ENCODE measurements around the gene HAP1.

The HAP1 gene

DNA sequence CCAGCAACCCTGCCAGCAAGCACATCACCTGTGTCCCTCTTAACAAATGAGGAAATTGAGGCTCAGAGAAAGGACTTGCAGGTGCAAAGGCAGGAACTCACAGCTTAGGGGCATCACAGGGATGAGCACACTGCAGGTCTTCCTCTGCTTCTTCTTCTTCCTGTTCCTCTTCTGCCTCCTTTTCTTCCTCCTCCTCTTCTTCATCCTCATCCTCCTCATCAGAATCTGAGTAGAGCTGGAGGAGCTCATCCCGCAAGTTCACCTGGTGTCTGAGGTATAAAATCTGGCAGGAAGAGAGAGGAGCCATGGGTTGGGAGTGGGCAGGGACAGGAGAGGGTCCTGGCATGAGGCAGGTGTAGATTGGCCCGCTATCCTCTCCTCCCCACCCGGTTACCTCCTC is 2.6 kb downstream of the HAP1 start:
- in situ Hi-C loops (cut with HindIII; ENCODE audit: low pct_unique_long_range_greater_than_20kb, low sequenced_read_pairs) = no loop called here
- no peak for TF ChIP-seq JUND (IDR thresholded peaks at IDR 0.05; ENCODE audit: low read depth)
- no peak for DNase-seq (ENCODE audit: low read depth in 1 of 2, low spot score in 1 of 2)

DNA sequence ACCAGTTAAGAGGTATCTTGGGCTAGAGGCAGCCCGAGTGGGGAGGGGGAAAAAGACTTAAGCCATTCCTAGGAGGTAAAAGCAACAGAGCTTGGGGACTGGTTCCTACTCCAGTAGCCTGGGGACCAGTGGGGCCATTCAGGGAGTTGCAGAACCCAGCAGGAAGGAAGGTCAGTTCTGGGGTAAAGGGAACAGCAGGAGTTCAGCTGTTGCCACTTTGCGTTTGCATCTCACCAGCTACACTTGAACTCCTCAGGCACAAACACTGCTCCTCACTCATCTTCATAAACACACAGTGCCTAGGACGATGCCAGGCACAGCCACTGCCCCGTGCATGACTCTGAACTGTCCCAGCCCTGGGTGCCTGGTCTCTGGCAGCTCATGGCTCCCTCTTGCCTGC is 4.0 kb downstream of the HAP1 start:
- no peak for TF ChIP-seq JUND (IDR thresholded peaks at IDR 0.05; ENCODE audit: low read depth)
- in situ Hi-C loops (cut with HindIII; ENCODE audit: low pct_unique_long_range_greater_than_20kb, low sequenced_read_pairs) = no loop called here
- DNase-seq (ENCODE audit: low read depth in 1 of 2, low spot score in 1 of 2) = no peak

DNA sequence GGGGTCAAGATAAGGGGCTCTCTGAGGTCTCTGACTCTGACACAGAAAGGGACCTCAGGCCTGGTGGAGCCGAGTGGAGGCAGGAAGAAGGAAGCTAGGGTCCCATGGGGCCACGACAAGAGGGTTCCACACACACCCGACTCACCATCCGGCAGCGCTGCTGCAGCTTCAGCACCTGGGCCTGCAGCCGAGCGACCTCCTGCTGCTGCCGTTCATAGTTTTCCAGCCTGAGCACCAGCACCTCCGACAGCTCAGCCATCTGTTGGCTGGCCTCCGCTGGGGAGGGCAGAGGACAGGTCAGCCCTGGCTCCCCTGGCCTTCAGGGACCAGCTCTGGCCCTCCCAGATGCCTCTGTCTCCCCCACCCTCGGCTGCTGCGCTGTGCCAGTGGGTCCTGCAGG is 6.4 kb downstream of the HAP1 start:
- no peak for DNase-seq (ENCODE audit: low read depth in 1 of 2, low spot score in 1 of 2)
- in situ Hi-C loops (cut with HindIII; ENCODE audit: low pct_unique_long_range_greater_than_20kb, low sequenced_read_pairs) = no loop called here
- TF ChIP-seq JUND (IDR thresholded peaks at IDR 0.05; ENCODE audit: low read depth) = no peak

DNA sequence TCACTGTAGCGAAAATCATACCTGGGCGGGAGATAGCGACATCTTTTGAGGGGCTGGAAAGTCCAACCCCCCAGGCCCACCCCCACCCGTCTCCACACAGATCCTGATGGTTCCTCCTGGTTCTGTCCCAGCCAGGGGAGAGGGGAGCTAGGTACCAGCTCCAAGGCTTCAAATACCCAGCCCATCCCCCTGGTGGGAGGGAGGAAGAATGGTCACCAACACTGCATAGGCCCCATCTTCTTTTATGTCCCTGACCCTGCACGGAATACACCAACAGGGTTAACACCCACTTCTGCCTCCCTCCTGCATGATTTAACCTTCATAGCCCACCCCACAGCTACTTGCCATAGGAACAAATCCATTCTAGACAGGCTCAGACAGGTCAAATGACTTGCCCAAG is 9.3 kb downstream of the HAP1 start:
- DNase-seq (ENCODE audit: low read depth in 1 of 2, low spot score in 1 of 2) = no peak
- no peak for TF ChIP-seq JUND (IDR thresholded peaks at IDR 0.05; ENCODE audit: low read depth)
- in situ Hi-C loops (cut with HindIII; ENCODE audit: low pct_unique_long_range_greater_than_20kb, low sequenced_read_pairs) = no loop called here

DNA sequence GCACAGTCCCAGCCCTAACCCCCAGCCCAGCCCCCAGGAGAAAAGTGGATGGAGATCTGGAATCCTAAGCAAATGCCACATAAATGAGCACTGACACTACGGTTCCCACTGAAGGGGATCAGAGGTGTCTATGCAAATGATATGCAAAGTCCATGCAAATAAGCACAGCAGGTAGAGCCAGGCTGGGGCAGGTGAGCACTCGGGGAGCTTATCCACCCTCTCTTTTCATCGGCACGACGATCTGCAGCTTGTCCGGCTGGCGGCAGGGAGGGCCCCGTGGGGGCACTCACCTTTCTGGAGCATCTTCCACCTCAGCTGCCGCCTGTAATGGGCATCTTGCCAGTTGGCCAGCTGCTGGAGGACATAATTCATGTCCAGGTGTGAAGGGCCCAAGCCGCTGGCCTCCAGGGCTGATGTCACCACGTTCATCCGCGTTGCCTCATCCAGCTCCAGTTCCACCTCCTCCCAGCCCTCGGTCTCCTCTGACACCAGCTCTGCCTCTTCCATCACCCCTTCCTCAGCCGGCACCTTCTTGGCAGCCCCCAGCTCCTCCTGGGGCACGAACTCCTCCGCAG is 9.9 kb downstream of the HAP1 start:
- no peak for DNase-seq (ENCODE audit: low read depth in 1 of 2, low spot score in 1 of 2)
- in situ Hi-C loops (cut with HindIII; ENCODE audit: low pct_unique_long_range_greater_than_20kb, low sequenced_read_pairs) = no loop called here
- TF ChIP-seq JUND (IDR thresholded peaks at IDR 0.05; ENCODE audit: low read depth) = no peak

DNA sequence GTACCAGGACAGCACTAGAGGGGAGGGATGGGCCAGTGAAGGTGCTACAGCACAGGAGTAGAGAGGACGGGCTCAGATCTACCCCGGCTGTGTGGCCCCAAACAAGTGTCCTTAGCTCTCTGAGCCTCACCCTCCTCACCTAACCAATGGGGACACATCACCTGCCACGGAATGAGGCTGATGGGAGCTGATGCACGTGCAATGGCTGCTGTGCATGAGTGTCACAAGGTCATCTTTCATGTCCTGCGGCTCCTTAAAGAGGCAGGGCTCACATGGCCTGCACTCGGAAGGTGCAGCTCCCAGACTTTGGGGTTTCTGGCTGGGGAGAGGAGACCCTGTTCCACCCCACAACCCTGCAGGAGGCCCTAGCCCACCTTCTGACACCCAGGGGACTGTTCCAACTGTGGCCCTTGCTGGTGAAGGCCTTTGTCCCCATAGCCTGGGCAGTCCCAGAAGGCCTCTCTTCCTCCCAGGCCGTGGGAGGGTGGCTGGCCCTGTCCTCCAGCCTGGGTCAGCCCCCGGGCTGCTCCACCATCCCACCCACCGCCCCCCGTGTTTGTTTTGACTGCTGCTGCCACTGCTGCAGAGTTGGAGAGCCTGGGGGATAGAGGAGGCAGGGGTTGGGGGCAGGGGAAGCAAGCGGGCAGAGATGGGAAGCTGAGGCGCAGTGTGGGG is 10.5 kb downstream of the HAP1 start:
- in situ Hi-C loops (cut with HindIII; ENCODE audit: low pct_unique_long_range_greater_than_20kb, low sequenced_read_pairs) = no loop called here
- DNase-seq (ENCODE audit: low read depth in 1 of 2, low spot score in 1 of 2) = no peak
- TF ChIP-seq JUND (IDR thresholded peaks at IDR 0.05; ENCODE audit: low read depth) = no peak

DNA sequence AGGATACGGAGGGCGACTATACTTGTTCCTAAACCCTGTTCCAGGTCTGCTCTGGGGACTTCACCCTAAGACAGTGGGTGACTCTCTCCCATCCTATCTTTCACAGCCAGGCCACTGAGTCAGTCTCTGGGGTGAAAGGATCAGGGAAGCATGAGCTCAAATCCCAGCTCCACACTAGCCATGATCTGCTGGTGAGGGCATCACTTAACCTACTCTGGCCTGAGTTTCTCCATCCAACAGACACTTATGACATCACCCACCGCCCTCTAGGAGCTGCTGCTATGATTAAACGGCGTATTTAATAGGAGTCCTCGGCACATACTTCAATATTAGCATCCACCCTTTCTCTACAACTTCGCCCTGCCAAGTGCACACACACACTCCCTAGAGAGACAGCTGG is 12.2 kb downstream of the HAP1 start:
- in situ Hi-C loops (cut with HindIII; ENCODE audit: low pct_unique_long_range_greater_than_20kb, low sequenced_read_pairs) = no loop called here
- no peak for DNase-seq (ENCODE audit: low read depth in 1 of 2, low spot score in 1 of 2)
- TF ChIP-seq JUND (IDR thresholded peaks at IDR 0.05; ENCODE audit: low read depth) = no peak

DNA sequence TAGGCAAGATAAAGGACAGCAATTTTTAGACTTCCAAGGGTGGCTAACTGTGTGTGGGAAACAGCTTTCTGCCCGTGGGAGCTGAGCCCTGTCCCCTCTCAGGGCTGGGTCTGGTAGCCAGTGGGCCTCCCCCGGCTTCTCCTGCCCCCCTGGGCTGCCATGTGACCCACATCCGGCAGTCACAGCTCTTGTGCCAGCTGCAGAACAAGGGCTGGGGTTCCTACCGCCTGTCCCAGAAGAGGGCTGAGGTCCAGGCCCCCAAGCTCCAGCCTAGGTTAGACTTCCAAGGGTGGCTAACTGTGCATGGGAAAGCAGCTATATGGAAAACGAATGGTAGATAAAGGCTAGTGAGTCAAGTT is 16.2 kb downstream of the HAP1 start:
- in situ Hi-C loops (cut with HindIII; ENCODE audit: low pct_unique_long_range_greater_than_20kb, low sequenced_read_pairs) = no loop called here
- DNase-seq (ENCODE audit: low read depth in 1 of 2, low spot score in 1 of 2) = no peak
- TF ChIP-seq JUND (IDR thresholded peaks at IDR 0.05; ENCODE audit: low read depth) = no peak

DNA sequence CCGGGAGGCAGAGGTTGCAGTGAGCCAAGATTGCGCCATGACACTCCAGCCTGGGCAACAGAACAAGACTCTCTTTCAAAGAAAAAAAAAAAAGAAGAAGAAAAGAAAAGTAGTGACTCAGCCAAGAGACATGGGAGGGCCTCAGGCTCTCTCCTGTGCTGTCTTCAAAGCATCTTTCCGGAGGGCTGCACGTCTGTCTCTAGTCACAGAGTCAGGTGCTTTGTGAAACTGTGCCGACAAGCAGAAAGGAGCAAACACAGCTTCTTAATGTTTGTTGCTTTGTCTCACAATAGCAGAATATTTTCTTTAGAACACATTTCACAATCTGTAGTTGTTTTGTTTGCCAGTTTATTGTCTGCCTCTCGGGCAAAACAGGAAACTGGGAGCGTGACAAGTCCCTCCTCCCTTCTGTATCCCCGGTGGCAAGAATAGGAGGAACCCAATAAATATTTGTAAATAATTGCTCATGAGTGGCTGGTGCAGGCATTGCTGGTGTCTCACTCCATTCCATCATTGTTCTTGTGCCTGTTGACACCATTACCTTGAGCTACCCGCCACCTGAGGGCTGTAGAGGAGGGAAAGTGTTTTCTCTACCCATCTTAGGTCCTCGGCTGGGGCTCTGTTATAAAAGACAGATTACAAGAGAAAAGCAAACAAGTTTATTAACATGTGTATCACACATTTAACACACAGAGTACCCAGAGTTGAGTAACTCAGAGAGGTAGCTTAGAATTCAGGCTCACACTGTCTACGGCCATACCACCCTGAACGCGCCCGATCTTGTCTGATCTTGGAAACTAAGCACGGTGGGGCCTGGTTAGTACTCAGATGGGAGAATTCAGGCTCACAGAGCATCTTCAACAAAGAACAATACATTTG is 16.8 kb downstream of the HAP1 start:
- peak in 1 of 2 experiments; percentile 60 for DNase-seq (ENCODE audit: low read depth in 1 of 2, low spot score in 1 of 2)
- in situ Hi-C loops (cut with HindIII; ENCODE audit: low pct_unique_long_range_greater_than_20kb, low sequenced_read_pairs) = no loop called here
- TF ChIP-seq JUND (IDR thresholded peaks at IDR 0.05; ENCODE audit: low read depth) = no peak

DNA sequence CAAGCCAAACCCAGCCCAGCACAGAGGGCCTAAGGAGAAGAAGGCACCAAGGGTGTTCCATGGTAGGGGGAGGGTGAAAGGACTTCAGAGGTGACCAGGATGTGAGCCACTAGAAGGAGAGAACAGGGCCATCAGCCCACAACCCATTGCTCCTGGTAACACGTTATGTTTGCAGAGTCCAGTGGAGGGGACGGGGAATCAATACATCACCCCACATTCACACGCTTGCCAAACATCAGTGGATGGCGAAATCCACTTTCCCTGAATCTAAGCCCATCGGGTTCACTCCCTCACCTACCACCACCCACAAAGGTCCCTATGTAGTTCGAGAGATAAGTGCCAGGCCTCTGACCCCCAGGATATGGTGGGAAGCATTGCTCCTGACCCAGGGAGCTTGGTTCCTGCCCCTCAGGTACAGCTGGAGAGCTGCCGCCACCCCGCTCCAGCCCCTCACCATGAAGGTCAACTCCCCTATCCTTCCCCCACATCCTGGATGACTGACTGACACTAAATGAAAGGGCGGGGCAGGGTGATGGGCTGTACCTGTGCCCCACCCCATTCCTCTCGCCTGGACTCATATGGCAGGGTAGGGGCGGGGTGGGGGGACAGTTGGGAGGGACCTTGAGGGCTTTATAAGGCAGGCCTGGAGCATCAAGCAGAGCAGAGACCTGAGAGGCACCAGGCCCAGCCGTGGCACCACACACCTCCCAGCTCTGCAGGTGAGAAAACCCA is 22.6 kb downstream of the HAP1 start, which contains the start of gene GAST:
GAST (plus strand) TSS at position 663 of the 732 bp plus-strand sequence. CDS start 3,106 bp downstream, outside the sequence.
- DNase-seq (ENCODE audit: low read depth in 1 of 2, low spot score in 1 of 2) = no peak
- in situ Hi-C loops (cut with HindIII; ENCODE audit: low pct_unique_long_range_greater_than_20kb, low sequenced_read_pairs) = no loop called here
- TF ChIP-seq JUND (IDR thresholded peaks at IDR 0.05; ENCODE audit: low read depth) = no peak

DNA sequence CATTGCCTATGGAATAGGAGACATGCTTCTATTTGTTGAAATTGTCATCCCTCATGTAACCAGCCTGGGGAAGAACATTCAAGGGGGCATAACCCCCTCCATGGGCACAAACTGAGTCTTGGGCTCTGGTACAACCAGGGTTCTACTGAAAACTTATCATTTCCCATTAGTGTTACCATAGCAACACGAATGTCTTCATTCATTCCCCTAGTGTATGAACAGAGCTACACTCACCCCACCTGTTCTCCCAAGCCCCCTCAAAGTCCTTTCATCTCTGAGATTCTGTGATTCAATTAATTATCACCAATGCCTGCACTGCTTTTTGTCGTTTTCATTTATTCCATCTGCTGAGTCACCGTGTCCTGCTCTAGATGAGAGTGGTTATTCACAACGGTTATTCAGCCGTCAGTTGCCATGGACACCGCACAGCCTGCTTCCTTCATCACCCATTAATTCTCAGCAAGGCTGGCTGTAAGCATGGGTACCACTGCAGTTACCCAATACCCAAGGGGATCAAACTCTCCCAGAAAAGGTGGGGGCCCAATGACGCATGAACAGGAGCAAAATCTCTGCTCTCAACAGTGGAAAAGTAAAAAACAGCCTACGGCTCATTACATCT is 23.9 kb downstream of the HAP1 start:
- in situ Hi-C loops (cut with HindIII; ENCODE audit: low pct_unique_long_range_greater_than_20kb, low sequenced_read_pairs) = no loop called here
- no peak for DNase-seq (ENCODE audit: low read depth in 1 of 2, low spot score in 1 of 2)
- TF ChIP-seq JUND (IDR thresholded peaks at IDR 0.05; ENCODE audit: low read depth) = no peak

All from T47D (cell line).